Tongue (tissue), 2 donors: ENCODE results near the gene MBP. TPM values are rescaled to one million over a fixed set of nuclear protein-coding genes. Genes with fewer than 3 reads are reported as not detected.
"Not testable (repeated sequence)": the region's sequence is repeated elsewhere in the genome, so short reads cannot be mapped to it uniquely, and the experiment has no call there.

ENCODE experiments used
- DNase-seq: peaks from one replicate; pipeline ENCODE4 v3.0.0-alpha.2; 2015
- total RNA-seq: library from RNA; depleted of rRNA; stranded (reverse); fragments of >200 nt; gene quantifications from one replicate; pipeline ENCODE4 v1.2.3, GENCODE V29; 2014

Gene MBP
- total RNA-seq, 1 donor from 2014 or later = 43.0 TPM

GRCh38 chr18:77004555-77005380 is 127.8 kb downstream of the MBP start:
- DNase-seq = no peak

GRCh38 chr18:77003316-77003715 is 129.3 kb downstream of the MBP start:
- no peak for DNase-seq

GRCh38 chr18:77002496-77002895 is 130.1 kb downstream of the MBP start:
- no peak for DNase-seq

- no peak for DNase-seq
Observed at GRCh38 chr18:77001979-77002378, 130.6 kb downstream of the MBP start.

- DNase-seq = no peak
Observed at GRCh38 chr18:77001041-77001440, 131.5 kb downstream of the MBP start.

GRCh38 chr18:77000527-77000926 is 132.1 kb downstream of the MBP start:
- peak; percentile 74 for DNase-seq

GRCh38 chr18:76999077-76999476 is 133.5 kb downstream of the MBP start:
- DNase-seq = no peak

GRCh38 chr18:76997951-76998808 is 134.4 kb downstream of the MBP start:
- no peak for DNase-seq

GRCh38 chr18:76996429-76996828 is 136.2 kb downstream of the MBP start:
- DNase-seq = no peak

GRCh38 chr18:76995896-76996295 is 136.7 kb downstream of the MBP start:
- no peak for DNase-seq

GRCh38 chr18:76994086-76994654 is 138.4 kb downstream of the MBP start:
- DNase-seq = no peak

- DNase-seq = no peak
Observed at GRCh38 chr18:76993573-76993972, 139.0 kb downstream of the MBP start.

GRCh38 chr18:76993085-76993382 is 139.5 kb downstream of the MBP start:
- no peak for DNase-seq

GRCh38 chr18:76992226-76993084 is 140.1 kb downstream of the MBP start:
- no peak for DNase-seq

GRCh38 chr18:76991021-76991688 is 141.4 kb downstream of the MBP start:
- no peak for DNase-seq

GRCh38 chr18:76990343-76991020 is 142.1 kb downstream of the MBP start:
- not testable (repeated sequence) for DNase-seq

GRCh38 chr18:76989647-76990190 is 142.9 kb downstream of the MBP start:
- DNase-seq = no peak

GRCh38 chr18:76988827-76989646 is 143.5 kb downstream of the MBP start:
- DNase-seq = no peak

GRCh38 chr18:76988031-76988826 is 144.4 kb downstream of the MBP start:
- no peak for DNase-seq
